GM12873 (cell line): ENCODE measurements around the gene TRAIP.

Experiments used
- CTCF ChIP-seq: IDR thresholded peaks from 2 replicates; pipeline ENCODE4 v1.5.1; 2012; ENCODE audit warnings: low read depth, mild to moderate bottlenecking, moderate library complexity, low read length, control low read depth; ENCODE audit not compliant: insufficient read depth; ENCODE audit errors: missing control alignments

TRAIP gene

GRCh38 chr3:49807431-49808114 is 48.8 kb downstream of the TRAIP start:
- TF ChIP-seq CTCF: no peak

- TF ChIP-seq CTCF: no peak
Measured at GRCh38 chr3:49806850-49807249, 49.5 kb downstream of the TRAIP start.

- TF ChIP-seq CTCF: no peak
Measured at GRCh38 chr3:49805897-49806701, 50.3 kb downstream of the TRAIP start.

DNA sequence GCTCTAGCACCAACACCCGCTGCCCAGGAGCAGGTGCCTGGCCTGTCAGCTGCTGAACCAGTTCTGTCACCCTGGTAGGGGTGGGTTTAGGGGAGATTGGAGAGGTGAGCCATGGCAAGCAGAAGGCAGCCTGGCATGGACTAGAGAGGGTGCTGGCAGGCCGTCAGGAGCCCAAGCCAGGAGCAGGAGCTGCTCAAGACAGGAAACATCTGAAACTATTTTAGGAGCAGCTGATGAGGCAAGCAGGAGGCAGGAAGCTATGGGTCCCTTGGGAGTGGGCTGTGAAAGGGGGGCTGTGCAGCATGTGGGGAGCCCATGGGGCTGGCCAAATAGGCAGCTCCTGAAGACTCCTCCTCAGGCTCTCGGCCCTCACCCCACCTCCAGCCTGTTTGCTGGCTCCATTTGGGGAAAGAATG is 51.0 kb downstream of the TRAIP start:
- TF ChIP-seq CTCF: no peak

DNA sequence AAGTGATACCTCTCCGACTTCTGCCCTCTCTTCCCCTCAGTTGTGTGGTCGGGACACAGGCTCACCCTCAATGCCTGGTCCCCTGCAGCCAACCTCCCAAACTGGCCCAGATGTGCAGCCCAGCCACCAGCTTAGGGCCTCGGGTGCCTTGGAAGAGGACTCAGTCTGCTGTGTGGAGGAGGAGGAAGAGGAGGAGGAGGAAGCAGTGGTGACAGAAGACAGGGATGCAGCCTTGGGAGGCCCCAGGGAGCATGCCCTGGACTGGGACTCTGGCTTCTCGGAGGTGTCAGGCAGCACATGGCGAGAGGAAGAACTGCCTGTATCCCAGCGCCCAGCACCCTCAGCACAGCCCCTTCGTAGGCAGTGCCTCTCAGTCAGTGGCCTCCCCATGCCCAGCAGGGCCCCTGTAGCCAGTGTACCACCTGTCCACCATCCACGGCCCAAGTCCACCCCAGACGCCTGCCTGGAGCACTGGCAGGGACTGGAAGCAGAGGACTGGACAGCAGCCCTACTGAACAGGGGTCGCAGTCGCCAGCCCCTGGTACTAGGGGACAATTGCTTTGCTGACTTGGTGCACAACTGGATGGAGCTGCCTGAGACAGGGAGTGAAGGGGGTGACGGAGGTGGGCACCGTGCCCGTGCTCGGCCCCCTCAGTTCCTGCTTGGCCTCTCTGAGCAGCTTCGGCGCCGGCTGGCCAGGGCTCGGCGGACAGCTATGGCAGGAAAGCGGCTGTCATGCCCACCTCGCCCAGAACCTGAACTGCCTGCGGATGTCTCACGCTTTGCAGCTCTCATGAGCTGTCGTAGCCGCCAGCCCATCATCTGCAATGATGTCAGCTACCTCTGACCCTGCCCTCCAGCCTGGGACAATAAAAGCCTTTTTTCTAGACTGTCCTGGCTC is 52.0 kb downstream of the TRAIP start:
- no peak for TF ChIP-seq CTCF

DNA sequence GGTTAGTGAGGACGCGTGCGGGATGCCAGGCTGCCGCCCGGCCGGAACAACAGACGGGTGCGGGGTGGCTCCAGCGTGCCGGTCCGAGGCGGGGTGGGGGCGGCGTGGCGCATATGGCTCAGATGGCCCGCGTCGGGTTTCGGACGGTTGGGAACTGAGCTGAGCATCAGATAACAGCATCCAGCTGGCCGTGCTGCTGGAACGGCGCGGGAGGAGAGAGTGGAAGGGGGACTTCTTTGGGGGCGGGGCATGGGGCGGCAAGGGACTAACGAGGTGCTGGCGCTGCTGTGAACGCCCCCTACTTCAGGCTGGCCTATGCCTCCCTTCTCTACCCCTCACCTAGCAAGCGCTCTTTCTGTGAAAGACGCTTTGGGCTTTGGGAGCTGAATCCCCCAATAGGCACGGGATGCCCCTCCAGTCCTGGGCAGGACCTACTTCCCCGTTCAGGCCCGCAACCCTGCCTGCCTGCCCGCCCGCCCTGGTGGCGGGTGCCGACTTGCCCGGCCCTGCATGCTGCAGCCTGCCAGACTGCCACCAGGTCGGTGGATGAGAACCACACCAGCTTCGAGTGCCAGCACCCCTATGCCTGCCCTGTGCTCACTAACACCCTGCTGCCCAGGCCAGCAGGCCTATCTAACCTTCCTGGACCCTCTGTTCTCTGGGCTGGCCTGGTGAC is 52.8 kb downstream of the TRAIP start:
- peak; percentile 18 for TF ChIP-seq CTCF
